ENCODE data around the gene MTCL1.

The MTCL1 gene

DNA sequence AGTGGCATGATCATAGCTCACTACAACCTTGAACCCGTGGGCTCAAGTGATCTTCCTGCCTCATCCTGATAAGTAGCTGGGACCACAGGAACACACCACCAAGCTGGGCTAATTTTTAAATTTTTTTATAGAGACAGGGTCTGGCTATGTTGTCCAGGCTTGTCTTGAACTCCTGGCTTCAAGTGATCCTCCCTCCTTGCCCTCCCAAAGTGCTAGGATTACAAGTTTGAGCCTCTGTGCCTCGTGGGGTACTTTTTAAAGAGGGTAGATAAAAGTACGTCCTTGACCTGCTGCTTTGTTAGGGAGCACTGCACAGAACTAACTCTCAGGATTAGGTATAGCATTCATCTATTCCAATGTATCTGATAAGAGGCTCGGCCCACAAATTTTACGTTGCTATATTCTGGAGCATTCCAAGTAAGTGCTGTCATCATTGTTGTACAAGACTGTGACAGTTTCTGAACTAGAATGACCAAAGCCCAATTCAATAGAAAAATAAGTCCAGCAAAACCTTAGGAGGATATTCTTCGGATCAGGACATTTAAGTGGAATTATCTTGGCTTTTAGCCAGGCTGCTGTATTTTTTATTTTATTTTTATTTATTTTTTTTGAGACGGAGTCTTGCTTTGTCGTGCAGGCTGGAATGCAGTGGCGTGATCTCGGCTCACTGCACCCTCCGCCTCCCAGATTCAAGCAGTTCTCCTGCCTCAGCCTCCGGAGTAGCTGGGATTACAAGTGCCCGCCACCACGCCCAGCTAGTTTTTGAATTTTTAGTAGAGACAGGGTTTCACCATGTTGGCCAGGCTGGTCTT is 4.1 kb downstream of the MTCL1 start:
- DNase-seq (ENCODE audit: low read depth in 4 of 4, low spot score in 1 of 4) = no peak

DNA sequence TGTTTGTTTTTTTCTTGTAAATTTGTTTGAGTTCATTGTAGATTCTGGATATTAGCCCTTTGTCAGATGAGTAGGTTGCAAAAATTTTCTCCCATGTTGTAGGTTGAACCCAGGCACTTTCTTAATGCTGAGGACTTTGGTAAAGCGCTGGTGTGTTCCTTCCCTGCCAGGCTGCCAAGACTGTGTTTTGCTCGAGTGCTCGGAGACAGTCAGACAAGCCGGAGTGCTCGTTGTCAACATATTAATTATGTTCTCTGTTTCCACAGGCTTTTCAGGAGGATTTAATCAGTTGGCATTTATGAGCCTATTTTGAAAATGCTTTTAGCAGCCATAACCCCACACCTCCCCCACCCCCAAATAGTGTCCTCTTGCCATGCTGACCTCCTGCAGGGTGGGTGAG is 6.4 kb downstream of the MTCL1 start:
- DNase-seq (ENCODE audit: low read depth in 4 of 4, low spot score in 1 of 4) = no peak

GRCh38 chr18:8713691-8714090 is 8.3 kb downstream of the MTCL1 start:
- no peak for DNase-seq (ENCODE audit: low read depth in 4 of 4, low spot score in 1 of 4)

GRCh38 chr18:8715599-8715998 is 10.2 kb downstream of the MTCL1 start:
- DNase-seq (ENCODE audit: low read depth in 4 of 4, low spot score in 1 of 4) = no peak

DNA sequence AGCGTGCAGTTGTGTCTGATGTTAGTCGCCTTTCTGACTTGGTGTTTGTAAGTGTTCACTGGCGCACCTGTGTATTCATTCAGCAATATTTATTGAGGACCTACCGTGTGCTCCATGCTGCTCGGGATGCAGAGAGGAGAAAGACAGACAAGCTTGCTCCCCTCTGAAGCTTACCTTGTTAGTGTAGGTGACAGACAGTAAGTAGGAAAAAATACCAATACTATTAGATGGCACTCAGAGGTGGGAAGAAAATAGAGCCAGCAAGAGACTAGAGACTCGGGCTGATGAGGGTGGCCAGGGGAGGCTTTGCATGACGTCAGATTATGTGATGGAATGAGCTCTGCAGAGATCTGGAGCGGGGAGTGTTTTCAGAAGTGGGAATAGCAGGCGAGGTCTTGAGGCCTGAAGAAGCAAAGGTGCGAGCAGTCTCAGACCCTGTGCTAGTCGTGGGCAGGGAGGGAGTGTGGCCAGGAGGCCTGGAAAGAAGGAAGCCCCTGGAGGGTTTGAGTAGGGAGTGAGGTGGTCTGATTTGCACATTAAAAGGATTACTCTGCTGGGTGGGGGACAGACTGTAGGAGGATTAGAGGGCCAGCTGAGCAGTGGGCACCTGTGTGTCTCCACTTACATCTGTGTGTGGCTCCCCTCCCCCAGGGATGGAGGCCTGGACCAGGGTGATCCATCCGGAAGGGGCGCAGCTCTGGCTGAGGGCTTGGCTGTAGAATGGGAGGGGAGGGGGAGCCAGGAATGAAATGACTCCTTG is 11.8 kb downstream of the MTCL1 start:
- DNase-seq (ENCODE audit: low read depth in 4 of 4, low spot score in 1 of 4) = no peak

- DNase-seq (ENCODE audit: low read depth in 4 of 4, low spot score in 1 of 4) = no peak
Observed at GRCh38 chr18:8718401-8718913, 13.1 kb downstream of the MTCL1 start.

GRCh38 chr18:8719192-8719591 is 13.8 kb downstream of the MTCL1 start:
- DNase-seq (ENCODE audit: low read depth in 4 of 4, low spot score in 1 of 4) = no peak

DNA sequence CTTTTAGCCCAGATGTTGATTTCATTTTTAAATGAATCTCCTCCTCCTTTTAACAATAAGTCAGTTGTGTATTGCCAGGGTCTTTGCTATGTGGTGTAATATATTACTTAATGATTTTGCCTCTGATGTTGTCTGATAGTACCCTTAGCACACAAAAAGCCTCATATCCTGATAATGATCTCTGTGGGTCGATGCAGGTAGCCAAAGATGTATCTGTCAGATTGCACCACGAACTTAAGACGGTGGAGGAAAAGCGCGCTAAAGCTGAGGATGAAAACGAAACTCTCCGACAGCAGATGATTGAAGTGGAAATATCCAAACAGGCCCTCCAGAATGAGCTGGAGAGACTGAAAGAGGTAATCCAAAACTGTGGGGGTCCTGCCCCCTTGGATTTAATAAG is 14.8 kb downstream of the MTCL1 start:
- DNase-seq (ENCODE audit: low read depth in 4 of 4, low spot score in 1 of 4) = no peak

DNA sequence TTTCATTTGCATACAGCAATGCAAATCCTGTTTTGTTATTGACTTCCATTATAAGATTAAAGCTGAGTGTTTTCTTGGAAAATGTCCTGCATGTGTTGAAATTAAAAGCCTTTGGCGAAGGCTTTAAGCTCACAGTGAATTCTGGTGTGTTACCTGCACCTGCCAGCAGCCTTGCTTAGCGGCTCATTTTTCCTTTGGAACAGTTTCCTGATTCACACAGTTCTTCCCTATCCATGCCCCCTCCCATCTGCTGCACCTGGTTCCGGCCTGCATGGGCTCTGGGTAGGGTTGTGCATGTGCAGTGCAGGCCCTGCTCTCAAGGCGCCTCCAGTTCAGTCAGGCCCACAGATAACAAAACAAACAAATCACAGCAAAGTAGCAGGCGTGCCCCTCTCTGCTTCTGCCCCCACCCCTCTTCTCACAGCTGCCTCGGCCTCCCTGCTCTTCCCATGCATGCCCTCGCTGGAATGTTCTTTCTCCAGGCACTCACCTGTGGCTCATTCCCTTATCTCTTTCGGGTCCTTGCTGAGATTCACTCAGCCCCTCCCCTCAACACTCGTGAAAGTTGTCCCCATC is 15.8 kb downstream of the MTCL1 start:
- DNase-seq (ENCODE audit: low read depth in 4 of 4, low spot score in 1 of 4) = no peak

DNA sequence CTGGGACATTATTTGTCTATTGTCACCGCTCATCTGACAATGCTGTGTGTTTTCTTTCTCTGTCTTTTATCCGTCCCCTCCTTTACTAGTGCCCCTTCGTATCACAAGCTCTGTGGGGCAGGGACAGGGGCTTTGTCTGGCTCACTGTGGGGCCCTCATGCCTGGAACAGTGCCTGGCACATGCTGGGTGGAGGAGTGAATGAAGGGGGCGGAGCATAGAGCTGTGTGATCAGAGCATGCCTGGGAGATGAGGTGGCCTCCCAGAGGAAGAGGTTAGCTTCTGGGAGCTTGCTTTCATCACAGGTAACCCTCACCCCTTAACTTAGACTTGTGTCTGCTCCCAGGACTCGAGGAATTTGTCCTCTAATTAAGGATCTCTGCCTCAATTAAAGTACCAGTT is 16.4 kb downstream of the MTCL1 start:
- no peak for DNase-seq (ENCODE audit: low read depth in 4 of 4, low spot score in 1 of 4)

- DNase-seq (ENCODE audit: low read depth in 4 of 4, low spot score in 1 of 4) = no peak
Observed at GRCh38 chr18:8722946-8723820, 17.8 kb downstream of the MTCL1 start.

DNA sequence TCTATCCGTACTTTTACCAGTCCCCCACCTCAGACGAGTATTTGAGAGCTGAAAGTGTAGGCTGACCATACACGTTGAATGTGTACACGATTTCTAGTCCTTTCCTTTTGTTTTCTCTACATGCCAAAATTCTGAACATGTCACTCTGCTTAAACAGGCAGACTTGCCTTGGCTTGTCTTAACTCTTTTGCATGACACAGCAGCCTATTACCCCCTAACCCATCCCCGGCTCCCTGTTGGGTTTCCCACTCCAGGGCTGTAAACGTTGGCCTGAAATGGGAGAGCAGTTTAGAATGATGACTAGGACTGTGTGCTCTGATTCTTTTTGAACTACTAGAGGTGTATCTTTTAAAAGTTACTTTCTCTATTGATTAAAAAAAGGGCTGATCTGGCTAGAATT is 19.1 kb downstream of the MTCL1 start:
- no peak for DNase-seq (ENCODE audit: low read depth in 4 of 4, low spot score in 1 of 4)

- DNase-seq (ENCODE audit: low read depth in 4 of 4, low spot score in 1 of 4) = no peak
Observed at GRCh38 chr18:8726281-8726680, 20.9 kb downstream of the MTCL1 start.

GRCh38 chr18:8726963-8727705 is 21.8 kb downstream of the MTCL1 start:
- no peak for DNase-seq (ENCODE audit: low read depth in 4 of 4, low spot score in 1 of 4)

DNA sequence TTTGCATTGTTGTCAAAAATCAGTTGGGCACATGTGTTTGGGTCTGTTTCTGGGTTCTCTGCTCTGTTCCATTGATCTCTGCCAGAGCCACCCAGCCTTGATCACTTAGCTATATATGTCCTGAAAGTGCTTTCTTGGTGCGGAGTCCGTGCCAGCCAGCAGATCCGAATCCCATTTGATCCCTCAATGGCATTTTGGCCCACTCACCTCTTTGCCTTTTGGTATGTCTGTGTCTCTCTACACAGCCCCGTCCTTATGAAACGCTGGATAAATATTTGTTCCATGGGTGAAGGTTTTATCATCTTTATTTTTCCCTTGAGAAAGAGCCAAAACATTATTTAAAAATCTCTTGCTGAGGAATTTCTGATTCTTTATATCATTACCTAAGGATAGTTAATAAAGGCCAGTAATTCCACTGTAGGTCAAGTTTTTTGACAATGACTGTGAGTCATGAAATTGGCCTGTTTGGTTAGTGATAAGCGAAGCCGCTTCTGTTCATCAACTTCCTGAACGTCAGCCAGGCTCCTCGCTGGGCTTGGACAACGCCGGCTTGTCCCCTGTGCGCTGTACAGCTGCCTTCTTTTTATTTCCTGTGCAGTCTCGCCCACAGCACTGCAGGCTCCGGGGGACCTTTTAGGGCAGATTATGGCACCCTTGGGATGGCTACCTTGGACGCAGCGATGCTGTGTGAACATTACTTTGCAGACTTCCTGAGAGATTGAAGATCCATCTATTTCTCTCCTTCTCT is 24.9 kb downstream of the MTCL1 start:
- no peak for DNase-seq (ENCODE audit: low read depth in 4 of 4, low spot score in 1 of 4)

DNA sequence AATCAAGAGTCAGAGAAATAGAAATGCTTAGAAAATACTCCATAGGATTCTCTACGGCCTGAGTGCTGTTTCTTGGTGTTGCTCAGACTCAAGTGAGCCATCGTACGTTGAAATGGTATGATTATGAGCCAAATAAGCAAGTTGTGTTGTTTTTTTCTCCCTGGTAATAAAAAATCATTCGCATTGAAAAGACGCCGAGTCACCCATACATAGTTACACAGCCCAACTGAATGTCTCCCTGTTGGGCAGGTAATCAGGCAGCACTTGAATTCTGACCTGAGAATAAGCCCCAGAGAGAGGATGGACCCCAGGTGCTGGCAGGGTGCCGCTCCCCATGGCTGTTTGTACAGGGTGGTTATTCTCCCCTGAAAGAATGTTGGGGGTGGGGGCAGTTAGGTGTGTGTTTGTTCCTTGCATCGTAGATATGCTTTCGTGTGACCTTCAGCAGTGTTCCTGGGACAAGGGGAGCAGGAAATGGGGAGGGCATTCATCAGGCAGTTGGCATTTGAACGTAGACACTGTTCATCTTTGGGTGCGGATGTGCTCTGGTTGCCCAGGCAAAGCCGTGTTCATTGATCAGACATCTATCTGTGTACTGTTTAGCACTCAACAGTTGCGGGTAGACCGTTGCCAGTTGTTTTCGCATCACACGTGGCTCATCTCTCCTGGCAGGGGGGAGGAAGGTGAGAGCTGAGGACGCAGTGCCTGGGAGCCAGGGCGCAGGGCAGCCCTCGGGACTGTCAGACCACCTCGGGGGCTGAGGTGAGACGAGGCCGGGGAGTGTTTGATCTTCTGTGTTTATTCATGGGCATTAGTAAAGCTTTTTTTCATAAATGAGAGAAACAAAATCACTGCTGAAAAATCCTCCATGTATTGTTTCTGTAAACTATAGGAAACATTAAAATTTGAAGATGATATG is 27.3 kb downstream of the MTCL1 start:
- no peak for DNase-seq (ENCODE audit: low read depth in 4 of 4, low spot score in 1 of 4)

DNA sequence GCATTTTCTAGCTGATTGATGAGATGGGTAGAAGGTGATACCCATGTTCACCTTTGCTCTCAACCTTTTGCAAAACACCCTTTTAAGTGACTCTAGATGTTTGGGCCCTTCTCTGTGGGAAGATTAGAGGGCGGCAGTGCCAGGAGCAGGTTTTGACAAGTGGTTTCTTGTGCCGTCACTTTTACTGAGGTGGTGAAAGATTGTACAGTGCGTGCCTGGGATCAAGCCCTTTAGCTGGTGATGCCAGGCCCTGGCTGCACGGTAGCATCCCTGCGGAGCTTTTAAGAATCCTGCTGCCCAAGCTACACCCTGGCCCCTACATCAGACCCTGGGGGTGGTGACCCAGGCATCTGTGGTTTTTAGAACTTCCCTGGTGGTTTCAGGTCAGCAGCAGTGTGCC is 29.1 kb downstream of the MTCL1 start:
- no peak for DNase-seq (ENCODE audit: low read depth in 4 of 4, low spot score in 1 of 4)

GRCh38 chr18:8735274-8735673 is 29.9 kb downstream of the MTCL1 start:
- DNase-seq (ENCODE audit: low read depth in 4 of 4, low spot score in 1 of 4) = no peak

GRCh38 chr18:8741117-8741516 is 35.8 kb downstream of the MTCL1 start:
- no peak for DNase-seq (ENCODE audit: low read depth in 4 of 4, low spot score in 1 of 4)
